Activated CD4-positive, CD25-positive, alpha-beta regulatory T cell treated with anti-CD3 and anti-CD28 coated beads, Interleukin-2, amount 50 U/mL, for 24 hours (primary cell): ENCODE data around the gene NIN.

Experiments used
- ATAC-seq, 2 donors: fragments of 150-1000 bp; cut with Tn5 transposase; one replicate each; pipeline ENCODE4 v1.10.0; 2021; ENCODE audit warnings: mild to moderate bottlenecking in 1 of 2, moderate library complexity in 1 of 2

Gene NIN, protein sequence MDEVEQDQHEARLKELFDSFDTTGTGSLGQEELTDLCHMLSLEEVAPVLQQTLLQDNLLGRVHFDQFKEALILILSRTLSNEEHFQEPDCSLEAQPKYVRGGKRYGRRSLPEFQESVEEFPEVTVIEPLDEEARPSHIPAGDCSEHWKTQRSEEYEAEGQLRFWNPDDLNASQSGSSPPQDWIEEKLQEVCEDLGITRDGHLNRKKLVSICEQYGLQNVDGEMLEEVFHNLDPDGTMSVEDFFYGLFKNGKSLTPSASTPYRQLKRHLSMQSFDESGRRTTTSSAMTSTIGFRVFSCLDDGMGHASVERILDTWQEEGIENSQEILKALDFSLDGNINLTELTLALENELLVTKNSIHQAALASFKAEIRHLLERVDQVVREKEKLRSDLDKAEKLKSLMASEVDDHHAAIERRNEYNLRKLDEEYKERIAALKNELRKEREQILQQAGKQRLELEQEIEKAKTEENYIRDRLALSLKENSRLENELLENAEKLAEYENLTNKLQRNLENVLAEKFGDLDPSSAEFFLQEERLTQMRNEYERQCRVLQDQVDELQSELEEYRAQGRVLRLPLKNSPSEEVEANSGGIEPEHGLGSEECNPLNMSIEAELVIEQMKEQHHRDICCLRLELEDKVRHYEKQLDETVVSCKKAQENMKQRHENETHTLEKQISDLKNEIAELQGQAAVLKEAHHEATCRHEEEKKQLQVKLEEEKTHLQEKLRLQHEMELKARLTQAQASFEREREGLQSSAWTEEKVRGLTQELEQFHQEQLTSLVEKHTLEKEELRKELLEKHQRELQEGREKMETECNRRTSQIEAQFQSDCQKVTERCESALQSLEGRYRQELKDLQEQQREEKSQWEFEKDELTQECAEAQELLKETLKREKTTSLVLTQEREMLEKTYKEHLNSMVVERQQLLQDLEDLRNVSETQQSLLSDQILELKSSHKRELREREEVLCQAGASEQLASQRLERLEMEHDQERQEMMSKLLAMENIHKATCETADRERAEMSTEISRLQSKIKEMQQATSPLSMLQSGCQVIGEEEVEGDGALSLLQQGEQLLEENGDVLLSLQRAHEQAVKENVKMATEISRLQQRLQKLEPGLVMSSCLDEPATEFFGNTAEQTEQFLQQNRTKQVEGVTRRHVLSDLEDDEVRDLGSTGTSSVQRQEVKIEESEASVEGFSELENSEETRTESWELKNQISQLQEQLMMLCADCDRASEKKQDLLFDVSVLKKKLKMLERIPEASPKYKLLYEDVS (N-terminal part only)

DNA sequence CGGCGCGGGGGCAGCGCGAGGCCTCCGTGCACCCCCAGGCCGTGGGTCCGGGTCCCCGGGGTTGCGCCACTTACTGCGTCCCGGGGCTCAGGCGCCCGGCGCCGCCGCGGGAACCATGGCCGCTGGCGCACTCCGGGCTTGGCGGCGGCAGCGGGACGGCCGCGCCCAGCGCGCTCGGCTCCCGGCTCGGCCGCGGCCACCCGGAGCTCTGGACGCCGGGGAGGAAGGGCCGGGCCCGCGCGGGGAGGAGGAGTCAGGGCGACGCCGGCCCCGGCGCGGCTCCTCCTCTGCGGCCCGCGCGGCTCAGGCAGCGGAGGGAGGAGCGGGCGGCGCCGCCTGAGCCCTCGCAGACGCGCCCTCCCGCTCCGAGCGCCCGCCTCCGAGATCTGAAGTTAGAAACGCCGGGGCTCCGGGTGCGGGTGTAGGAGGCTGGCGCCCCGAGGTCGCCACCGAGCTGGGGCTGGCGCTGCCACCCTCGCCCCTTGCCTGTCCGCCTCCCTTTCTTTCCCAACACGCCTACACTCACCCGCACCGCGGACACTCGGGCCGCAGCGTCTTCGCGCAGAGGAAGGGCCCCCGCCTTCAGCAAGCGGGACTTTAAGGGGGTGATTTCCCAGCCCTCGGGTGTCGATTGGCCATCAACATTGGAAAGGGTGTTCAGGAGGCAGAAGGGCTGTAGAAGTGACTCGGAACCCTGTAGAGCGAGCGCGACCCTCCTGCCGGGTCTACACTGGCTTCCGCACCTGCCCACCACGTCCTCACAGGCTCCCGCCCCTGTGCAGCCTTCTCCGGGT lies at the start of gene NIN:
TSS of gene NIN (minus strand) at position 231 of the 794 bp plus-strand sequence. CDS start 9,106 bp downstream, outside the sequence.
- peak; percentile 92 for ATAC-seq

DNA sequence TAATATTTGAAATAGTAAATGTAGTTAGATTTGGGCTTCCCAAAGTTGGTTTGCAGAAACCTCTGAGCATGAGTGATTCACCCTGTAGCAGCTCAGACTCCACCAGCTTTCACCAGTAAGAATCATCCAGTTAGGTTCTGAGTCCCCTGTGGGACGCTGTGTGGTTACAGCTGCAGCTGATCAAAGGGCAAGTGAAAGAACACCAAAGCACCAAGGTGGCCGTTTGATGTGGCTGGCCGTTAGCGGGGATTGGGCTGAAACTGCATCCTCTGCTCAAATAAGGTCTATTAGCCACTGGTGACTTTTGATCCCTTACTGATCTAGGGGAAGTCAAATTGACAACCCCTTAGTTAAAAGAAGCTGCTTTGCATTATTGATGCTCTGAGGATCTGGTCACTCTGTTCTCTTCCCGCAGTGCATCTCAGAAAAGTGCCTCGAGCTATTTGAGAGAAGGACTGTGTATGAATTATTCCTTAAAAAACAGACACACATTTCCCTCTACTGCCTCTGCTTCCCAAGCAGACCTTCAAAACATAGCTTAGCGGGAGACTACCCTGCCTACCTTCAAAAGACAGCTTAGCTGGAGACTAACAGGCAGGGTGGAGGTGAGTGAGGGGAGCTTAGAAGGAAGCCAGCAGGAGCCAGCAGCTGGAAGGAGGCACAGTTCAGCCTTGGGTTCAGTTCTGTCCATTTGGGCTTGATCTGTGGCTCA lies 44.6 kb upstream of the NIN start:
- peak; percentile 98 to 99 for ATAC-seq

DNA sequence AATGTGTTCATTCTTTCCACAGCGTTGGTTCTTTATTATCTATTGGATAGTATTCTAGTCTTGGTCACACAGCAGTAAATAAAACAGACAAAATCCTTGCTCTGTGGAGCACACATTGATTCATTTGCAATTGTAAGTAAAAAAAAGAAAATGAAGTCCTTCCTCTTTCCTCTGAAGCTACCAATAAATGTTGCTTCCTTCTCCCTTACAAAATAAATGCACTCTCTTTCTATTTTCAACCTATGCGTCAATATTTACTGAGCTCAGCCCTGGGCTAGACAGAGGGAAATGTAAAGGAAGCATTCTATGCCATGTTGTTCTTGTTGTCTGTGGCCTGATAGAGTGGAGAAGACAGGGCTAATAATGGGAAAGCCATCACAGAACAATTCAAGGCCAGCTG lies 43.8 kb upstream of the NIN start:
- ATAC-seq: no peak

DNA sequence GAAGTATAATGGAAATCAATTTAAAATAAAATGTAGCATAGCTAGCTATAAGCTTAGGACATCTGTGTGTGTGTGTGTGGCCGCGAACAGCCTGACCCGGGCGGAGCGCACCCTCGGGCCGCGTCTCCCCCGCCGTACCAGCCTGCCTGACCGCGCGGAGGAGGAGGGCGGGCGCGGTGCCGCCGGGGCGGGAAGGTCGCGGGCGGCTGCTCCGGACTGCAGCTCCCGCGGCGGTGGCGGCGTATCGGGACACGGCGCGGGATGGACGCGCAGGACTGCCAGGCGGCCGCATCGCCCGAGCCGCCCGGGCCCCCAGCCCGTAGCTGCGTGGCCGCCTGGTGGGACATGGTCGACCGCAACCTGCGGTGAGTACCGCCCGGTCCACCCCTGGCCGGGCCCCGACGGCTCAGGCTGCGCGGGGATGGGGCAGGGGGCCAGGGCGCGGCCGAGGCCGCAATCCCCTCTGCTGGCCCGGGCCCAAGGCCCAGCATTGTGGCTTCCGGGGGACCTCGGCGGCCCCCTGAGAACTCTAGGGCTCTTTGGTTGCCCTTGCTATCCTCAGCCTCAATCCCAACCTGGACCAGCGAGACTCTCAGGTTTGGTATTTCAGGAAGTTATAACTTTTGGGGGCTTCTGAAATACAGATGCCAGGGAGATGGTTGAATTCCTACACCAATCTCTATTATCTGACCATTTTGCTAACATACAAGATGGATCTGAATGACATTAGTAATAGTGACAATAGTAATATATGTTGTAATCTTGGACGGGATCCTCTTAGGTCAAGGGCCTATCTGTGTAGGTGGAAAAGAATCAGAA lies 41.2 kb upstream of the NIN start, which contains the start of gene ABHD12B:
TSS of gene ABHD12B (plus strand) at position 140 of the 819 bp plus-strand sequence. CDS start at position 262, 122 bp downstream.
- no peak for ATAC-seq

DNA sequence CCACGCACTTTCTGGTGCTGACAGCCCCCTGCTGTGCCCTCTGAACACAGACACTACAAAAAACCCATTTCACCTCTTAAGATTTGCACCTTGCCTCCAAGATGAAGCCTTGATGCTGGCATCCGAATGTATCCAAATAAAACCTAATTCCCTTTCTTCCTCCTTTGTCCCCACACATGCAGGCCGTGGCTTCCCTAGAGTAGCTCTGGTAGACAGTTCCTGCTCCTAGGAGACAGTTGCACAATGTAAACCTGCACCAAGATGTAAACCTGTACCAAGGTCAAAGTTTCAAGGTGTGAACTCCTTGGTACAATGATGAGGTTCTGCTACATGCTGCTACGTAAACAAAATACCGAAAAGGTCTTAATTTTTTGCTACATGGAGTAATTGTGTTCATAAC lies 40.3 kb upstream of the NIN start:
- no peak for ATAC-seq

DNA sequence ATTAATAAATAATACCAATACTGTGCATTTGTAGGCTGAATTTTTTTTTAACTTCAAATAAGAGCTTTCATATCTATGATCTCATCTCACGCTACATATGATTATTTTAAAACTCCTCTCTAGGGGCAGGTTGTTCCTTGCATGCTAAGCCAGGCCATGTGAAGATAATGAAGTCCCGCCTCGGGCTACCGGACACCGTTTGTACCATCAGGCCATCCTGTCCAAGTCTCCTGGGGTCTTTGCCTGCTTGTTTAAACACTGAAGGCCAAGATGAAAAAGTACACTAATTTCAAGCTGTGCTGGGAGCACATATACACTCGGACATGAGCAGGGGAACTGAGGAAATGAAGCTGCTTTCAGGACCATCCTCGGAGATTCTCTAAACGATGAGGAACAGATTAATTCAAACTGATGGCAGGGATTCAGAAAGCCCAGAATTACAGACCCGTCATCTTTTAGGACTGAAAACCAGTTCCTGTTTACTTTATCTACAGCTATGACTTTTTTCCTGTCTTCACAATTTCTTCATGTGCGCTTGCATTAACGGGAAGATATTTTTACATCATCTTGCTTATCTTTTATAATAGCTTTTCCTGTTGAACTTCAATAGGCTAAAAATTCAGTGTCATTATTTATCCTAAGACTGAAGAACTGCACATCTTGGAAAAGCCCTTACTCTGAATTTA lies 34.6 kb upstream of the NIN start:
- ATAC-seq: no peak

DNA sequence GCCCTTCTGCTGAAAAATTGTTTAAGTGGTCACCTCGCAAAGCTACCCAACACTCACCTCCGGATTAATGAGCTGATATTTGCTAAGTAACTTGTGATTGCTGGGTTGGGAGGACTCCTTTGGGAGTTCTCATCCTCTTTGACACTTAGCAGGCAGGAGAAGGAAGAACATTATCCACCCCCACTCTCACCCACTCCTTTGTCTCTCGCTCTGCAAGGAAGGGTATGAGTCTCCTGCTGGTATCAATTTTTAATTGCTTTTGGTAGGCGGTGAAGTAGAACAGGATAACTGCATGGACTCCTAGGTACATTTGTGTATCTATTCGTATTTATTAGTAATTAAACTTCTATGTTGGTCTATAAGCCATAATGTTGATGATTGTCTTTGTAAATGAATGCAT lies 34.0 kb upstream of the NIN start:
- no peak for ATAC-seq

DNA sequence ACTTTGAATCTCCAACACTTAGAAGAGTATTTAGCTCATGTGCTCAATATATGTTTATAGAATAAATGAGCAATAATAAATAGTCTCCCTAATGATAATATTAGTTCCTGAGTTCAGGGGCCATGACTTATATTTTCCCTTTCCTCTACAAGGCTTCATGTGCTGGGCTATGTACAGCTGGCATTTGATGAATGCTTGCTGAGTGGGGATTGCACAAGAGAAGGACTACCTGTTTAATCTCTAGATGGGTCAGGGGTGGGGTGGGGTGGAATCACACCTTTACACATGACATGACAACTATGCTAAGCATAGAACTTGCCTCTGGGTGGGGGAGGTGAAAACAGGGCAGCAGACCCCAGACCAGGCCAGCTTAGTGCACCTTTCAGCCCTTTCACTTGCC lies 33.3 kb upstream of the NIN start:
- ATAC-seq: no peak

DNA sequence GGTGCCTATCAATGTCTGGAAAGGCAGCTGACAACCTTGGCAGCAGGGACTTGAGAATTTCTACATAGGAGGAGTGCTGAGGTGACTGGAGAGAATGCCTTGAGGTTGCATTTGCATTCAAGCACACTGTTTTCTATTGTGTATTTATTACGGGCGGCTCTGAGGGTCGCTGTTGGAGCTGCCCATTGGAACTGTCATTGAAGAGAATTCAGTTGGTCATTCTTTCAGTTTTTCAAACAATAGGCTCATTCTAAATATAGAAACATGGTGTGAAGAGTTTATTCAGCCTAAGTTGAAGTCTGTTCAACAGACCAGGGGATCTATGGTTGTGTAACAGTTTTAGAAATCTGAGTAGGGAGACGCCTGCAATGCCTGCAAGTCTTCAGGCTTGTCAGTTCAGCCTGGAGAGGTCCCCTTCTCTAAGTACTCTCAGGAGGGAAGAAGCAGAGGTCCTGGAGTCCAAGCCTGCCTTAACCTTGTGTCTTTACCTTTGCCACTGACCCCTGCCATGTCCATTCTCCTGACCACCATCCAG lies 31.1 kb upstream of the NIN start:
- no peak for ATAC-seq

DNA sequence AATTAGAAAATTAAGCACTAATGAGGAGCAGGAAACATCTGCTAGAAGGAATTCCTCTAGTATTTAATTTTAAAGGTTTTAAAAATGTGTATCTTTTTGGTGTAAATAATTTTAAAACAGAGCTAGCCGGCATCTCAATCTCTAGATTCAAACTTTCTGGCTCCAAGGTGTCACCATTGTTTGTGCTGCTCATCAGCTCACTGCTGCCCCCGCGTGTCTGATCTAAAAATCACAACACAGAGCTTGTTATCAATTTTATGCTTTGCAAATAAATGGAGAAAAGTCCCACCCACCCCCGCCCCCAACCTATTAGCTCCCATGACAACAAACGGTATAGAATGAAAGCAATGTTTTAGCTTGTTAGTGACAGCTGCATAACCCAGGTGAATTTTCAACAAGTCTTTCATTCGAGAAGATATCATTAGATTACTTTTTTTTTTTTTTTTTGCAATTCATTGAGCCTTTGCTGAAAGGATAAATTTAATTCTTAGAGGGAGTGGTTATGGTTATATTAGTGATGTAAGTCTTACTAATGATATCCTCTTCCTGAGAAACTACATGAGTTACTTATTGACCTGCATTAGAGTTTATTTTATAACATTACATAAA lies 29.6 kb upstream of the NIN start:
- peak; percentile 70 to 73 for ATAC-seq

DNA sequence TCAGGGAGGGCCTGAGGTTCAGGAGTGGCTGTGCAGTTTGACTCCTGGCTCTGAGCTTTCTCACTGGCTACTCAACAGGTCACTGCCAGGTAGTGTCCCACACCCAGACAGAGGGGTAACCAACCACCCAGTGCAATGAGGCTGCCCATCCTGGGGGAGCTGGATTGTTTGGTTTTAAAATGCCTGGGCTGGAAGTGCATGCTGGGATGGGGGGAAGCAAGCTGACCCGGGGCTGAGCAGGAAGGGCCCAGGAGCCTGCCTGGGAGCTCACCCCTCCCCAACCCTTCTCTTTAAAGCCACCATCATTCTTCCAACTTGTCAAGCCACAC lies 28.3 kb upstream of the NIN start:
- ATAC-seq: no peak

DNA sequence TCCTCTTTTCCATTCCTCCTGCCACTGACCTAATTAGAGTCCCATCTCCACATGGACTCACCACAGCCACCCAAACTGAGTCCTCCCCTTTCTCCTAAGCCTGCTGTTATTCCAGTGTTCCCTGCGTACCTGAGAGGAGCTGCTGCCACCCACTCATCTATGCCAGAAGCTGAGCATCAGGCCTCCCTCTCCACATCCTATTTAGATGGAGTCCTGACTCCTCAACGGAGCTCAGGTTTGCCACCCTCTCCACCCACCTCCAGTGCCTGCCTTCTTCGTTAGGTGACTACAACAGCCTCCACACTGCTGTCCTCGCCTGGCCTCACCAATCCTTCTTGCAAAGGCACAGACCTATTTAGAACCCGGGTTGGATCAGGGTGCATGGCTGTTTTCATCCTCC lies 25.7 kb upstream of the NIN start:
- ATAC-seq: no peak

DNA sequence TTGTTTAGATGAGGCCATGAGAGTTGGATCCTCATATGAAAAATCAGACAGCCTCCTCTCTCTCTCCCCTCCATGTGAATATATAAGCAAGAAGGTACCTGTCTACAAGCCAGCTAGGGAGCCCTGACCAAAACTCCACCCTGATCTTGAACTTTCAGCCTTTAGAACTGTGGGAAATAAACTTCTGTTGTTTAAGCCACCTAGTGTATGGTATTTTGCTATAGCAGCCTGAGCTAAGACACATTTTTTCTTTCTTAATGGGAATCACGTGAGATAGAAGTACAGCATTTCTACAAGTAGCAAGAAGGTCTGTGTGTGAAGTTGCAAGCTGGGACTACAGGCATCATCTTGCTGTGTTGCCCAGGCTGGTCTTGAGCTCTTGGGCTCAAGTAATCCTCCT lies 24.6 kb upstream of the NIN start:
- no peak for ATAC-seq

DNA sequence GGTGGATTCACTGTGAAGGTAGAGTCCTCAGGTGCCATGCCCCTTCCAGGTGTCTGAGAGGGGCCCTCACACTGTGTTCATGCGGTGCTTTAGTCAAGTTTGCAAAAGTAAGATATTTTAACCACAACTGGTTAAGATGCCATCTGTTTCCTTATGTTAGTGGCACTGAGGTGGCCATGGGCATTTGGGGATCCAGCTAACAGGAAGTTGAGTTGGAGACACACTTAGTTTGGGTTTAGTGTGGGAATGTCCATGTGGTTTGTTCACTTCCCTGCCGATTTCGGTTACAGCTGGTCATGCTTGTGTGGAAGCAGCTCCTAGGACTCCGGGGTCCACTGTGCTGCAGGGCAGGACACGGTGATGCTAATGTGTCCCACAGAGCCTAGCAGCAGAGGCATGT lies 23.6 kb upstream of the NIN start:
- no peak for ATAC-seq

DNA sequence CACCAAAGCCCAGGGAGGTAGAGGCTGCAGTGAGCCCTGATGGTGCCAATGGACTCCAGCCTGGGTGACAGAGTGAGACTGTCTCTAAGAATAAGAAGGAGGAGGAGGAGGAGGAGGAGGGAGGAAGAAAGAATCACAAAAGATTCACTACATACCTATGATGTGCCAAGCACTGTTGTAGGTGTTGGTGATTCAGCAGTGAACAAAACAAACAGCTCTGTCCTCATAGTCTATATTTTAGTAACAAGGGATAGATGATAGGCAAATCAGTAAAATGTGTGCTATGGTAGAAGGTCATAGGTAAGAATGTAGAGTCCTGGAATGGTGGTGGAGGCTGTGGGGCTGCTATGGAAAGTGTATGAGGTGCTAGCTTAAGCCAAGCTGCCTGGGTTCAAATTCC lies 22.9 kb upstream of the NIN start:
- peak; percentile 24 to 32 for ATAC-seq

DNA sequence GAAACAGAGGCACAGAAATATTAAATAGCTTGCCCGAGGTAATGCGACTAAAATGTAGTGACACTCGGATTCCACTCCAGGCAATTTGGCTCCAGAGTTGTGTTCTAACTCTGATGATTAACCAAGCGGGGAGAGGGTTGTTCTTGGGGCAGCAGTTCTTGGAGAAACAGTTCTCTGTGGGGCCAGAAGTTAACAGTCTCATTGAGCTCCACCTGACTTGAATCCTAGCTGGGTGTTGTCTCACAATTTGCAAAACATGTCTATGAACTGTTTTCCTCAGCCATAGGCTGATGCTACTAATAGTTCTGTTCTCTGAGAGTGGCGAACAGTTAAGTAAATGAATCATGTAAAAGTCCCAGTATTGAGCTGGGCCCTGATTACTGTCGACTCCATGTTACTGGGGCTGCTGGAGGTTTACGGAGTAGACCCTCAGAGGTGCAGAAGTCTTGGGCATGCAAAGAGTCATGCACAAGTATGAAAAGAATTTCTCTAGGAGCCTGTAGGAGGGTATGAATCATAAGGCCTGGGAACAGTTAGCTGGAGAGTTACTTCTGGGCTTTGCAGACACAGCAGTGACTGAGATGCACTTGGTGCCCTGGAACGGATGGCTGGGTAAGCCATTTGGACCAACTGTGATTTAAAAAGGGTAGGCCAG lies 15.4 kb upstream of the NIN start:
- ATAC-seq: no peak

DNA sequence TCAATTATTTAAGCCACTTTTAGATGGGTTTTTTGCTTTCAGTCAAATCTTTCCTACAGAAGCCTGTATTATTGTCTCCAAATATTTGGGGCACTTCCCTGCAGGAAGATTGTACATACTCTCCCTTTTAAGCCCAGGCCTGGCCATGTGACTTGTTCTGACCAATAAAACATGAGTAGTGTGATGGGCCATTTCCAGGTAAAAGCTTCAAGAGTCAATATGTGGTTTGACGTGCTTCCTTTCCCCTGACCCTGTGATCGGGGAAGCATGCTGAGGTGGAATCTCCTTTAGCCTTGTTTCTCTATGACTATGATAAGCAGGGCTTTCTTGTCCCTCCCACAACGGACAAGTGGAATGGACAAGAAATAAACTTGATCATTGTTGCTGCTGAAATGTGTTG lies 14.2 kb upstream of the NIN start:
- no peak for ATAC-seq

DNA sequence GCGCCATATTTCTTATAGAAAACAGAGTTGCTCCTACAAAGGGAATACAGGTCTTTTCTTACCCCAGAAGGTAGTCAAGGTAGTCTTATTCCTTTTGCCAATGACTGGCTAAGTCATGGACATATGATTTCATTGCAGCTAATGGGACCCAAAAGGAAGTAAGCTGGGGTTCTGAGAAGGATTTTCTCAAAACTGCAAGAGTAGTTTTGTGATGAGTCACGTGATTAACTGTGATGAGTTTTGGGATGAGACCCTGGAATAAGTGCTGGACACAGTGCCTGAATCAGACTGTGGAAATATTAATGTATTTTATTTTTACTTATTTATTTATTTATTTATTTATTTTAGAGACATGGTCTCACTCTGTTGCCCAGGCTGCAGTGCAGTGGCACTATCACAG lies 13.4 kb upstream of the NIN start:
- ATAC-seq: no peak

DNA sequence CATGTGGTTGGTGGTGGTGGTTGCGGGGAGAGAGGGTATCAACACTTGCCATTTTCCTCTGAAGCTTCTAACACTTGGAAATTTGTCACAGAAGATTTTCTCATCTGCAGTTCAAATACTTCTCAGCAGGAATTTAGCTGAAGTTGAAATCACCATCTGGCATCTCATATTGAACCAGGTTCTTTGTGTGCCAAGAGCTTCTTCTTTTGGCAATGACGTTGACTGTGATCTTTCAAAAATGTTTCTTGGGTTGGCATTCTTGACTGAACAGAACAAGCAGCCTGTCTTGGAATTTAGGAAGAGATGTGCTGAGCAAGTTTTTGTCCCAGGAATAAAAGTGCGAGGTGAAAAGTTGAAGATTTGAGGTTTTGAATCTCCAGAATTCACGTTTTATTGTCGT lies 8.7 kb upstream of the NIN start:
- no peak for ATAC-seq
